Calu3 (cell line): ENCODE results near the gene TM7SF3. TPM values are rescaled to one million over a fixed set of nuclear protein-coding genes. Genes with fewer than 3 reads are reported as not detected.

Source experiments
- BruUV-seq: library from RNA; stranded (reverse); fragments of 400-500 nt; replicated peaks from 2 replicates; lab custom pipeline; 2021; lab: Mats Ljungman, UMichigan
- CTCF ChIA-PET: fragments of 300-600 bp; sonication (Branson Sonifier 250); formaldehyde crosslinking; loops from one replicate; lab custom pipeline; 2022; ENCODE audit warnings: antibody characterized with exemption; lab: Charles Lee
- DNase-seq: peaks from one replicate; pipeline ENCODE4 v3.0.0; 2022
- H3K27ac Mint-ChIP-seq: one replicate; pipeline ENCODE4 v1.8.0; 2022; ENCODE audit warnings: mixed read lengths; ENCODE audit not compliant: unreplicated experiment
- H3K27me3 Mint-ChIP-seq: one replicate; pipeline ENCODE4 v1.8.0; 2022; ENCODE audit warnings: mixed read lengths; ENCODE audit not compliant: unreplicated experiment
- H3K36me3 Mint-ChIP-seq: one replicate; pipeline ENCODE4 v1.8.0; 2022; ENCODE audit warnings: mild to moderate bottlenecking, moderate library complexity, mixed read lengths; ENCODE audit not compliant: insufficient read depth, unreplicated experiment
- H3K4me1 Mint-ChIP-seq: one replicate; pipeline ENCODE4 v1.8.0; 2022; ENCODE audit warnings: mild to moderate bottlenecking, low read depth, mixed read lengths; ENCODE audit not compliant: unreplicated experiment
- H3K4me3 Mint-ChIP-seq: one replicate; pipeline ENCODE4 v1.8.0; 2022; ENCODE audit warnings: mild to moderate bottlenecking, low read depth, moderate library complexity, mixed read lengths; ENCODE audit not compliant: unreplicated experiment
- H3K9me3 Mint-ChIP-seq: one replicate; pipeline ENCODE4 v1.8.0; 2022; ENCODE audit warnings: low read depth, mixed read lengths; ENCODE audit not compliant: unreplicated experiment
- CTCF ChIP-seq: fragments of 200-600 bp; IDR thresholded peaks from one replicate; pipeline ENCODE4 v1.8.0; 2022; ENCODE audit warnings: antibody characterized with exemption; ENCODE audit not compliant: unreplicated experiment
- intact Hi-C: fragments of 100-400 bp; cut with micrococcal nuclease; formaldehyde crosslinking; loops from one replicate; pipeline ENCODE4 v1.10.0; 2022; ENCODE audit not compliant: unreplicated experiment
- total RNA-seq: library from RNA; stranded (reverse); gene quantifications from 2 replicates; pipeline ENCODE4 v1.2.3, GENCODE V29; 2022

The TM7SF3 gene
- total RNA-seq, 1 experiment from 2014 or later, result 70.0 TPM

- peak overlapping the region; percentile 86 for H3K4me3 Mint-ChIP-seq
- peaks cover 12% of the 10 kb centered on the region for H3K36me3 Mint-ChIP-seq
- CTCF ChIA-PET, result interaction anchor here (0.8 to 2.6 kb wide), 8 partner anchors 9 to 291 kb away, joined by 3 to 29 read pairs (median 4); partner anchors contain the start of gene STK38L
- intact Hi-C loops, result loop anchor here (2.0 to 5.0 kb wide), 5 partner anchors 78 to 288 kb away; partner anchors contain the start of genes FGFR1OP2 and INTS13
- DNase-seq, result no peak
- peak overlapping the region; percentile 42 for H3K27ac Mint-ChIP-seq
- BruUV-seq, result no TSS peak
- no peak for TF ChIP-seq CTCF
- H3K27me3 Mint-ChIP-seq, result no peaks in the 10 kb centered on the region
- peaks cover 24% of the 10 kb centered on the region for H3K4me1 Mint-ChIP-seq
- H3K9me3 Mint-ChIP-seq, result no peaks in the 10 kb centered on the region
These were observed 910 bp upstream of the TM7SF3 start for GRCh38 chr12:27014859-27015729.

DNA sequence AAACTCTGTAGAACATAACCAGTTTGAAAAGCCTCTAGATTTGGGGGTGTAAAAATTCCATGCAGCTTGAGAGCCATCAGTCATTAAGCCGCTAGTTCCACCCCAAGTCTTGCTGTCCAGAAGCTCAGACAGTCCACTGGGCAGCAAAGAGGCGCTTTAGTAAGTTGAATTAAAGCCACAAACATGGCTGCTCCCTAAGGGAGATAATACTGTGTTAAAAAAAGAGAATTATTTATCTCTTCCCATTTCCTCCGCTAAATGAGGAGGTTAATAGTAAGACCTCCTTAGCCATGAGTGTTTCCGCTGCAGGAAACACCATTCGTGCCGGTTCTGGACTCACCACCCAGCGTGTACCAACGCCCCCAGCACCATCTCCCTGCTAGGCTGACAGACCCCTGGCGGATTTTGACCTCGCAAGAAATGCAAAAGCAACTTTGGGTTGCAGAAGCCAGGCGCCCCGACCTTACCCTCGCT lies 536 bp downstream of the TM7SF3 start:
- H3K4me1 Mint-ChIP-seq, result peaks cover 29% of the 10 kb centered on the region
- TF ChIP-seq CTCF, result no peak
- CTCF ChIA-PET, result interaction anchor here (0.7 to 2.6 kb wide), 3 partner anchors 9 to 293 kb away, joined by 3 to 29 read pairs (median 4); partner anchors contain the start of gene MED21
- H3K4me3 Mint-ChIP-seq, result peak overlapping the region; percentile 86
- no peaks in the 10 kb centered on the region for H3K27me3 Mint-ChIP-seq
- peaks cover 12% of the 10 kb centered on the region for H3K36me3 Mint-ChIP-seq
- DNase-seq, result peak; percentile 7
- H3K9me3 Mint-ChIP-seq, result no peaks in the 10 kb centered on the region
- no TSS peak for BruUV-seq
- peak overlapping the region; percentile 42 for H3K27ac Mint-ChIP-seq
- intact Hi-C loops, result loop anchor here (2.0 to 5.0 kb wide), 5 partner anchors 76 to 289 kb away; partner anchors contain the start of genes FGFR1OP2 and INTS13

GRCh38 chr12:27012982-27013255 lies 1.3 kb downstream of the TM7SF3 start:
- CTCF ChIA-PET, result interaction anchor here (0.7 kb wide), 1 partner anchor 131 kb away, joined by 4 read pairs; no protein-coding TSS in a partner anchor
- Mint-ChIP-seq H3K9me3 (no peaks in the 10 kb centered on the region), H3K36me3 (peaks cover 12% of the 10 kb centered on the region)

More at GRCh38 chr12:27012982-27013255, 1.3 kb downstream of the TM7SF3 start:
- no peak overlapping the region for H3K27ac Mint-ChIP-seq
- TF ChIP-seq CTCF, result no peak
- DNase-seq, result no peak
- intact Hi-C loops, result loop anchor here (5.0 kb wide), 2 partner anchors 76 to 161 kb away; partner anchors contain the start of genes FGFR1OP2 and INTS13
- no peaks in the 10 kb centered on the region for H3K27me3 Mint-ChIP-seq
- peaks cover 29% of the 10 kb centered on the region for H3K4me1 Mint-ChIP-seq
- BruUV-seq, result no TSS peak
- H3K4me3 Mint-ChIP-seq, result peak overlapping the region; percentile 86
